ENCODE measurements around the gene CTR9.

CTR9 gene

GRCh38 chr11:10780040-10780439 lies 29.0 kb downstream of the CTR9 start:
- H3K36me3 ChIP-seq = peaks cover 0 to 55% (median 16%) of the 10 kb centered on the region in 11 experiments; a peak in 19 of 22 replicates
- H3K4me3 ChIP-seq = no peak overlapping the region
- 0 out of 22 replicates have a peak, but pooled peaks cover 0 to 5% (median 0%) of the 10 kb centered on the region in 11 experiments for H4K20me1 ChIP-seq
- H3K27ac ChIP-seq = no peak overlapping the region
- peak overlapping the region in 1 of 11 experiments; percentile 53; a peak in 2 of 22 replicates for H3K4me2 ChIP-seq
- peaks cover 10 to 27% (median 13%) of the 10 kb centered on the region in 10 experiments for H3K4me1 ChIP-seq
- no peaks in the 10 kb centered on the region for H3K9me3 ChIP-seq (replicated peaks in 1 of 11)
- H3K9ac ChIP-seq = no peak overlapping the region
- TF ChIP-seq Cebpa-rat (IDR thresholded peaks at IDR 0.05) = no peak
- no peaks in the 10 kb centered on the region for H3K27me3 ChIP-seq

- Histone ChIP-seq H3K36me3 (peaks cover 0 to 13% (median 0%) of the 10 kb centered on the region in 11 experiments; a peak in 16 of 22 replicates), H4K20me1 (no peaks in the 10 kb centered on the region), H3K9me3 (replicated peaks in 1 of 11) (no peaks in the 10 kb centered on the region), H3K9ac (no peak overlapping the region), H3K4me1 (peaks cover 11 to 22% (median 18%) of the 10 kb centered on the region in 10 experiments), H3K4me2 (peak overlapping the region in 9 of 11 experiments; percentile 5 to 46 (median 26); a peak in 14 of 22 replicates), H3K27me3 (no peaks in the 10 kb centered on the region), H3K4me3 (no peak overlapping the region), H3K27ac (no peak overlapping the region)
- no peak for TF ChIP-seq Cebpa-rat (IDR thresholded peaks at IDR 0.05)
Observed at GRCh38 chr11:10784232-10785145, 33.4 kb downstream of the CTR9 start.

GRCh38 chr11:10785146-10785474 lies 34.1 kb downstream of the CTR9 start:
- Histone ChIP-seq H3K4me3 (no peak overlapping the region), H3K27me3 (no peaks in the 10 kb centered on the region), H3K4me1 (peaks cover 11 to 22% (median 18%) of the 10 kb centered on the region in 10 experiments), H3K9ac (no peak overlapping the region), H3K27ac (no peak overlapping the region), H3K4me2 (peak overlapping the region in 8 of 11 experiments; percentile 5 to 38 (median 24); a peak in 8 of 22 replicates), H4K20me1 (no peaks in the 10 kb centered on the region), H3K36me3 (peaks cover 0 to 8% (median 0%) of the 10 kb centered on the region in 11 experiments; a peak in 13 of 22 replicates), H3K9me3 (replicated peaks in 1 of 11) (no peaks in the 10 kb centered on the region)
- no peak for TF ChIP-seq Cebpa-rat (IDR thresholded peaks at IDR 0.05)

GRCh38 chr11:10786451-10786850 lies 35.4 kb downstream of the CTR9 start:
- peak overlapping the region; percentile 12 to 70 (median 49); a peak in 16 of 22 replicates for H3K4me2 ChIP-seq
- no peaks in the 10 kb centered on the region for H3K9me3 ChIP-seq (replicated peaks in 1 of 11)
- no peaks in the 10 kb centered on the region for H3K36me3 ChIP-seq
- no peak for TF ChIP-seq Cebpa-rat (IDR thresholded peaks at IDR 0.05)
- H3K9ac ChIP-seq = no peak overlapping the region
- H3K4me1 ChIP-seq = peaks cover 8 to 22% (median 18%) of the 10 kb centered on the region in 10 experiments; a peak in 19 of 20 replicates
- no peak overlapping the region for H3K4me3 ChIP-seq
- H4K20me1 ChIP-seq = no peaks in the 10 kb centered on the region
- no peak overlapping the region for H3K27ac ChIP-seq
- H3K27me3 ChIP-seq = no peaks in the 10 kb centered on the region

GRCh38 chr11:10792385-10793068 lies 41.5 kb downstream of the CTR9 start:
- Histone ChIP-seq H3K4me3 (no peak overlapping the region), H3K4me1 (peaks cover 18 to 33% (median 26%) of the 10 kb centered on the region in 10 experiments), H3K9ac (no peak overlapping the region), H4K20me1 (peaks cover 12 to 38% (median 28%) of the 10 kb centered on the region in 11 experiments; a peak in 21 of 22 replicates), H3K9me3 (replicated peaks in 1 of 11) (no peaks in the 10 kb centered on the region), H3K27ac (no peak overlapping the region), H3K36me3 (peaks cover 18 to 23% (median 20%) of the 10 kb centered on the region in 11 experiments), H3K4me2 (peak overlapping the region in 10 of 11 experiments; percentile 22 to 78 (median 55); a peak in 19 of 22 replicates), H3K27me3 (no peaks in the 10 kb centered on the region)
- no peak for TF ChIP-seq Cebpa-rat (IDR thresholded peaks at IDR 0.05)

- peak overlapping the region; percentile 29 to 78 (median 64); a peak in 21 of 22 replicates for H3K4me2 ChIP-seq
- TF ChIP-seq Cebpa-rat (IDR thresholded peaks at IDR 0.05) = no peak
- 0 out of 22 replicates have a peak overlapping the region, but pooled peaks of 1 of the 11 experiments have one; percentile 11 for H3K9ac ChIP-seq
- no peak overlapping the region for H3K27ac ChIP-seq
- peaks cover 18 to 33% (median 26%) of the 10 kb centered on the region in 10 experiments for H3K4me1 ChIP-seq
- H3K36me3 ChIP-seq = peaks cover 30 to 34% (median 32%) of the 10 kb centered on the region in 11 experiments
- no peaks in the 10 kb centered on the region for H3K27me3 ChIP-seq
- no peaks in the 10 kb centered on the region for H3K9me3 ChIP-seq (replicated peaks in 1 of 11)
- H3K4me3 ChIP-seq = no peak overlapping the region
- peaks cover 24 to 49% (median 39%) of the 10 kb centered on the region in 11 experiments for H4K20me1 ChIP-seq
Observed at GRCh38 chr11:10793470-10794255, 42.6 kb downstream of the CTR9 start.

GRCh38 chr11:10796191-10796590 lies 45.1 kb downstream of the CTR9 start:
- Histone ChIP-seq H3K4me3 (no peak overlapping the region), H3K27me3 (no peaks in the 10 kb centered on the region), H3K9me3 (replicated peaks in 1 of 11) (no peaks in the 10 kb centered on the region), H4K20me1 (peaks cover 49 to 73% (median 64%) of the 10 kb centered on the region in 11 experiments), H3K9ac (no peak overlapping the region), H3K4me1 (peaks cover 18 to 52% (median 27%) of the 10 kb centered on the region in 10 experiments), H3K36me3 (peaks cover 55 to 60% (median 57%) of the 10 kb centered on the region in 11 experiments), H3K27ac (no peak overlapping the region), H3K4me2 (no peak overlapping the region)
- no peak for TF ChIP-seq Cebpa-rat (IDR thresholded peaks at IDR 0.05)

- H3K9me3 ChIP-seq (replicated peaks in 1 of 11) = no peaks in the 10 kb centered on the region
- peaks cover 63 to 68% (median 65%) of the 10 kb centered on the region in 11 experiments for H3K36me3 ChIP-seq
- H3K27me3 ChIP-seq = no peaks in the 10 kb centered on the region
- H3K9ac ChIP-seq = no peak overlapping the region
- peaks cover 18 to 59% (median 27%) of the 10 kb centered on the region in 10 experiments for H3K4me1 ChIP-seq
- no peak for TF ChIP-seq Cebpa-rat (IDR thresholded peaks at IDR 0.05)
- no peak overlapping the region for H3K27ac ChIP-seq
- peaks cover 57 to 81% (median 71%) of the 10 kb centered on the region in 11 experiments for H4K20me1 ChIP-seq
- no peak overlapping the region for H3K4me2 ChIP-seq
- no peak overlapping the region for H3K4me3 ChIP-seq
Observed at GRCh38 chr11:10797001-10797400, 46.0 kb downstream of the CTR9 start.
